Measurements from ENCODE around the gene FAM131C.

Gene FAM131C

GRCh38 chr1:16076031-16076864 lies 2.8 kb upstream of the FAM131C start:
- Histone ChIP-seq H3K9me3 (no peaks in the 10 kb centered on the region), H3K27ac (peak overlapping the region in 1 of 2 donors; percentile 38), H3K36me3 (no peaks in the 10 kb centered on the region), H3K4me1 (peaks cover 4 to 47% (median 33%) of the 10 kb centered on the region in 4 donors), H3K27me3 (peaks cover 0 to 4% of the 10 kb centered on the region in 2 donors), H3K4me3 (no peak overlapping the region)
- intact Hi-C loops (cut with DNase I; ENCODE audit: low total_unique reads), result loop anchor here (5.0 kb wide), 2 partner anchors 66 to 166 kb away; no protein-coding TSS in a partner anchor
- no peak for TF ChIP-seq CTCF (IDR thresholded peaks at IDR 0.05)
- DNase-seq, result peak in 1 of 2 donors; percentile 82

- intact Hi-C loops (cut with DNase I; ENCODE audit: low total_unique reads), result loop anchor here (5.0 kb wide), 2 partner anchors 67 to 167 kb away; no protein-coding TSS in a partner anchor
- Histone ChIP-seq H3K4me3 (no peak overlapping the region), H3K4me1 (peaks cover 4 to 47% (median 33%) of the 10 kb centered on the region in 4 donors), H3K27ac (peak overlapping the region in 1 of 2 donors; percentile 38), H3K36me3 (no peaks in the 10 kb centered on the region), H3K9me3 (no peaks in the 10 kb centered on the region), H3K27me3 (peaks cover 0 to 4% of the 10 kb centered on the region in 2 donors)
- DNase-seq, result peak; percentile 57 to 90
- TF ChIP-seq CTCF (IDR thresholded peaks at IDR 0.05), result no peak
Observed at GRCh38 chr1:16075337-16076030, 2.0 kb upstream of the FAM131C start.

- TF ChIP-seq CTCF (IDR thresholded peaks at IDR 0.05), result no peak
- intact Hi-C loops (cut with DNase I; ENCODE audit: low total_unique reads), result no loop called here
- DNase-seq, result no peak
Observed at GRCh38 chr1:16074217-16074616, 766 bp upstream of the FAM131C start.

GRCh38 chr1:16072616-16073484 lies 601 bp downstream of the FAM131C start:
- no peak for DNase-seq
- Histone ChIP-seq H3K36me3 (no peaks in the 10 kb centered on the region), H3K9me3 (no peaks in the 10 kb centered on the region), H3K27me3 (peaks cover 0 to 4% of the 10 kb centered on the region in 2 donors), H3K4me3 (peak overlapping the region; percentile 38 to 50), H3K4me1 (peaks cover 4 to 50% (median 38%) of the 10 kb centered on the region in 4 donors), H3K27ac (no peak overlapping the region)
- intact Hi-C loops (cut with DNase I; ENCODE audit: low total_unique reads), result no loop called here
- no peak for TF ChIP-seq CTCF (IDR thresholded peaks at IDR 0.05)

More at GRCh38 chr1:16074217-16074616, 766 bp upstream of the FAM131C start:
- Histone ChIP-seq H3K4me1 (peaks cover 4 to 44% (median 32%) of the 10 kb centered on the region in 4 donors), H3K4me3 (no peak overlapping the region), H3K27me3 (peaks cover 0 to 4% of the 10 kb centered on the region in 2 donors), H3K27ac (no peak overlapping the region), H3K36me3 (no peaks in the 10 kb centered on the region), H3K9me3 (no peaks in the 10 kb centered on the region)

- Histone ChIP-seq H3K4me1 (peaks cover 4 to 51% (median 38%) of the 10 kb centered on the region in 4 donors), H3K36me3 (no peaks in the 10 kb centered on the region), H3K9me3 (no peaks in the 10 kb centered on the region), H3K27ac (no peak overlapping the region), H3K4me3 (no peak overlapping the region), H3K27me3 (peaks cover 0 to 4% of the 10 kb centered on the region in 2 donors)
- TF ChIP-seq CTCF (IDR thresholded peaks at IDR 0.05), result no peak
- no peak for DNase-seq
- intact Hi-C loops (cut with DNase I; ENCODE audit: low total_unique reads), result no loop called here
Observed at GRCh38 chr1:16072095-16072494, 1.4 kb downstream of the FAM131C start.

Measured in tibial artery (tissue), 4 donors.